Mucosa of descending colon (tissue), 3 donors: Measurements from ENCODE around the gene AGBL5. TPM values are rescaled to one million over a fixed set of nuclear protein-coding genes. Genes with fewer than 3 reads are reported as not detected.

Source experiments
- ATAC-seq: fragments of 200-7000 bp; cut with Tn5 transposase; one replicate; pipeline ENCODE4 v1.9.1; 2020; ENCODE audit warnings: mild to moderate bottlenecking, moderate library complexity
- DNase-seq, 3 donors: peaks; one replicate each; pipeline ENCODE4 v3.0.0-alpha.2; 2020
- H3K36me3 ChIP-seq: fragments of 200-600 bp; one replicate; pipeline ENCODE4 v1.8.0; 2021; ENCODE audit warnings: low read depth, mild to moderate bottlenecking
- H3K4me1 ChIP-seq: fragments of 200-600 bp; one replicate; pipeline ENCODE4 v1.8.0; 2021; ENCODE audit warnings: low read depth, mild to moderate bottlenecking
- H3K4me3 ChIP-seq: fragments of 200-600 bp; one replicate; pipeline ENCODE4 v1.8.0; 2021; ENCODE audit warnings: mild to moderate bottlenecking
- H3K9me3 ChIP-seq: fragments of 200-600 bp; one replicate; pipeline ENCODE4 v1.8.0; 2021; ENCODE audit warnings: mild to moderate bottlenecking
- CTCF ChIP-seq: fragments of 200-600 bp; IDR thresholded peaks from one replicate; pipeline ENCODE4 v1.8.0; 2022; ENCODE audit warnings: antibody characterized with exemption, mild to moderate bottlenecking
- intact Hi-C, 2 donors: fragments of 100-400 bp; cut with DNase I in 1 of 2; cut with micrococcal nuclease in 1 of 2; formaldehyde crosslinking; loops; one replicate each; pipeline versions ENCODE4 v1.11.0 to v1.11.1; 2022; cut with DNase I, micrococcal nuclease
- total RNA-seq, 3 donors: library from RNA; stranded (reverse); fragmentation: NEBNext Ultra II Directional in 2 of 3; extraction: Animal tissue kit (Norgen Biotek cat#: 25700) in 2 of 3; gene quantifications; one replicate each; pipeline versions ENCODE4 v1.2.1 to v1.2.4, GENCODE V29; 2021 to 2023
- donor health status: DM: no; HTN: no; CAD: no; lungs with moderate emphysema.
- donor health status: DM: no; HTN: no; CAD: no.
- donor health status: DM: no; HTN: yes; CAD: no.

AGBL5 gene
- total RNA-seq, 3 donors from 2014 or later = 16.7 to 20.0 (median 19.2) TPM

DNA sequence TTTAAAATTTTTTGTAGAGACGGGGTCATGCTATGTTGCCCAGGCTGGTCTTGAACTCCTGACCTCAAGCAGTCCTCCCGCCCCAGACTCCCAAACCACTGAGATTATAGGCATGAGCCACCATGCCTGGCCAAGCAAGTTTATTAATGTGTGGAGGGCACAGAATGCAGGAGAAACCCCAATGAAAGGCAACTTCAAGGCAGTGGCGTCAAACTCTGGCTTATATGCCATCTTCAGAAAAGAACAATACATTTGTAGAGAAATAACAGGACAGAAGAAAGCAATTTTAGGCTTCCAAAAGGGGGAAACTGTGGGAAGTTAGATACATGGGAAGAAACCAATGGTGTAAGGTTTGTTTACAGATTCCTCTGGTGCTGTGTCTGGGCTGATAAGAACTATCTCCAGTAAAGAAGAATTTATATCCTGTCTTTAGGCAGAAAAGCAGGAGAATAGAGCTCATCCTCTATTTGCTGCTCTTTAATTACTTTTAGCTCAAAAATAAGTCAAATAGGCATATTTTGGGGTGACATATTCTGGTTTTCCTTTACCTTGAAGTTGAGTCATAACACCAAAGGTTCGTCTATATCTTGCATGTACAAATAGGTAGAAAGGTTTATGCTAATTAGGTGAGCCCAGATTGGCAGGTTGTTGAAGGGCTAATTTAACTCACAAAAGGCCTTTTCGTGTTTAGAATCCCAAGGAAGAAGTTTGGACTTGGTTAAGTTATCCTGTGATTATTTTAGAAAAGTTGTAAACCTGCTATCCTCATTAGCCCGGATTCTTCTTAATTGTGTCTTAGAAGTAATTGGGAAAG is 44.7 kb upstream of the AGBL5 start:
- H3K36me3 ChIP-seq = no peaks in the 10 kb centered on the region
- no peaks in the 10 kb centered on the region for H3K4me1 ChIP-seq
- H3K4me3 ChIP-seq = no peak overlapping the region
- intact Hi-C loops = no loop called here
- no peak for DNase-seq
- no peaks in the 10 kb centered on the region for H3K9me3 ChIP-seq
- no peak for TF ChIP-seq CTCF
- no peak for ATAC-seq

DNA sequence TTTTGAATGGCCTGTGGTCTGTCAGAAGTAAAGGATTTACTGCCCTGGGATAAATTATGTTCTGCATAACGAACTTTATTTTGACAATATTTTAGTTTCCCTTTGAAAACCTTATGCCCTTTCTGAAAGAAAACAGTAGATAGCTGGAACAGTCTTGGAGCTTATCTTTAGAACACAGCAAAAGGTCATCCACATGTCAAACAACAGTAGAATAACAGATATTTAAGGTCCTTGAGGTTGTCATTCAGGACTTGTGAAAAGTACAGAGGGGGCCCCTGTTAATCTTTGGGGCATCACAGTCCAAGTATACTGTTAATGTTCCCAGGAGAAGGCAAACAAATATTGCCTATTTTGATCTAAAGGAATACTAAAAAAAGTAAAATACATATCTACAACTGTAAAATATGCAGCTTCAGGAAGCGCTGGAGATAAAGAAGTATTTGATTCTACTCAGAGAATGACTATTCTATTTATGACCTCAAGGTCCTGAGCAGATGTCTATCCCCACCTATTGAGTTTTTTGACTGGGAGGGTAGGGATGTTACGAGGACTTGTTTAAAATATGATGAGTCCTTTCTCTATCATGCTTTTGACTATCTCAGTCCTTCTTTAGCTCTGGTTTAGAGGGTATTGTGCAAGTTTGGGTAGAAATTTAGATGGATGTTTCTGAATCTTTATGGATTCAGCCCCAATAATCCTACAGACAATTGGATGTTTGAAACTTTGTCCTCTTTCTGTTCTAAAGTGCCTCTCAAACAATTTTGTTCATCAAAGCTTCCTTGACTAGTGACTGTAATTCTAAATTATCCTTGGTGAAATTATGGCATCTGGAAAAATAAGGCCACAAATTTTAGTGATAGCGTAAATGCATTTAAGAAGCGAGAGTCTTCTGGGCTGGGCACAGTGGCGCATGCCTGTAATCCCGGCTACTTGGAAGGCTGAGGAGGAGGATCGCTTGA is 43.8 kb upstream of the AGBL5 start:
- DNase-seq (no peak), ATAC-seq (no peak)
- Histone ChIP-seq H3K4me1 (no peaks in the 10 kb centered on the region), H3K36me3 (no peaks in the 10 kb centered on the region), H3K4me3 (no peak overlapping the region), H3K9me3 (no peaks in the 10 kb centered on the region)
- intact Hi-C loops = no loop called here
- TF ChIP-seq CTCF = no peak

- intact Hi-C loops = no loop called here
Measured at GRCh38 chr2:27008678-27009077, 42.8 kb upstream of the AGBL5 start.

GRCh38 chr2:27009083-27009482 is 42.4 kb upstream of the AGBL5 start:
- Histone ChIP-seq H3K4me1 (no peaks in the 10 kb centered on the region), H3K36me3 (no peaks in the 10 kb centered on the region), H3K9me3 (no peaks in the 10 kb centered on the region), H3K4me3 (no peak overlapping the region)
- TF ChIP-seq CTCF = no peak
- intact Hi-C loops = no loop called here
- ATAC-seq = no peak
- no peak for DNase-seq

More at GRCh38 chr2:27008678-27009077, 42.8 kb upstream of the AGBL5 start:
- no peak for DNase-seq
- Histone ChIP-seq H3K9me3 (no peaks in the 10 kb centered on the region), H3K4me3 (no peak overlapping the region), H3K4me1 (no peaks in the 10 kb centered on the region), H3K36me3 (no peaks in the 10 kb centered on the region)
- ATAC-seq = no peak
- no peak for TF ChIP-seq CTCF

DNA sequence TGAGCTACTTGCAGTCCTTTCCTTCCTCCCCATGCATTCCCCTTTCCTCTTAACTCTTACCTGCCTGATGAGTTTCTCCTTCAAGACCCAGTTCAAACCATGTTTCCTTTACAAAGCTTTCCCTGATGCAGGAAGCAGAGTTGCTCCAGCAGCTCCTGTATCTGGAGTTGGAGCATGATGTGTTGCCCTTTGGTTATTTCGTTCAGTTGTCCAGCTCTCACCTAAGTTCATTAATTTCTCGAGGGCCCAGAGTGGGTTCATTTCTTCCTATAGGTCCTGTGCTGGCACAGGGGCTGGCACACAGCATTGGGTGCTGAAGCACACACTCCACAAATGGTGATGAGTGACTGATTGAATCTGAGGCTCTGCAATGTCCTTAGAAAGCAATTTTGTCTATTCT is 41.8 kb upstream of the AGBL5 start:
- H3K4me3 ChIP-seq = no peak overlapping the region
- no peaks in the 10 kb centered on the region for H3K9me3 ChIP-seq
- no peak for DNase-seq
- no peak for TF ChIP-seq CTCF
- ATAC-seq = no peak
- no peaks in the 10 kb centered on the region for H3K4me1 ChIP-seq
- H3K36me3 ChIP-seq = no peaks in the 10 kb centered on the region
- intact Hi-C loops = loop anchor here in 1 of 2 donors (10.0 kb wide), 1 partner anchor 45 kb away; no protein-coding TSS in a partner anchor
